Coronary artery (tissue), 2 donors: ENCODE results near the gene ITGAD.

Experiments
- DNase-seq: peaks from one replicate; pipeline ENCODE4 v3.0.0-alpha.2; 2017; ENCODE audit warnings: low spot score
- H3K27ac ChIP-seq, 2 donors: fragments of 200-600 bp; sonication (generic); one replicate each; pipeline ENCODE4 v1.5.1; 2016 to 2019
- H3K4me3 ChIP-seq: fragments of 200-600 bp; sonication (generic); 2 replicates; pipeline ENCODE4 v1.5.1; 2016; ENCODE audit warnings: mild to moderate bottlenecking, moderate library complexity
- TF ChIP-seq, protein P1 (sequence below): fragments of 200-600 bp; sonication (generic); IDR thresholded peaks from one replicate; pipeline ENCODE4 v1.5.1; 2019; ENCODE audit warnings: antibody characterized with exemption

Gene ITGAD

GRCh38 chr16:31393056-31393455, at the start of gene ITGAD:
Gene ITGAD (plus strand): TSS chr16:31393335. CDS start chr16:31393361, 26 bp downstream.
- TF ChIP-seq, protein P1, sequence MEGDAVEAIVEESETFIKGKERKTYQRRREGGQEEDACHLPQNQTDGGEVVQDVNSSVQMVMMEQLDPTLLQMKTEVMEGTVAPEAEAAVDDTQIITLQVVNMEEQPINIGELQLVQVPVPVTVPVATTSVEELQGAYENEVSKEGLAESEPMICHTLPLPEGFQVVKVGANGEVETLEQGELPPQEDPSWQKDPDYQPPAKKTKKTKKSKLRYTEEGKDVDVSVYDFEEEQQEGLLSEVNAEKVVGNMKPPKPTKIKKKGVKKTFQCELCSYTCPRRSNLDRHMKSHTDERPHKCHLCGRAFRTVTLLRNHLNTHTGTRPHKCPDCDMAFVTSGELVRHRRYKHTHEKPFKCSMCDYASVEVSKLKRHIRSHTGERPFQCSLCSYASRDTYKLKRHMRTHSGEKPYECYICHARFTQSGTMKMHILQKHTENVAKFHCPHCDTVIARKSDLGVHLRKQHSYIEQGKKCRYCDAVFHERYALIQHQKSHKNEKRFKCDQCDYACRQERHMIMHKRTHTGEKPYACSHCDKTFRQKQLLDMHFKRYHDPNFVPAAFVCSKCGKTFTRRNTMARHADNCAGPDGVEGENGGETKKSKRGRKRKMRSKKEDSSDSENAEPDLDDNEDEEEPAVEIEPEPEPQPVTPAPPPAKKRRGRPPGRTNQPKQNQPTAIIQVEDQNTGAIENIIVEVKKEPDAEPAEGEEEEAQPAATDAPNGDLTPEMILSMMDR: no peak
- no peak for DNase-seq
- H3K27ac ChIP-seq: no peak within 1 kb of the TSS
- H3K4me3 ChIP-seq: no peak within 1 kb of the TSS

DNA sequence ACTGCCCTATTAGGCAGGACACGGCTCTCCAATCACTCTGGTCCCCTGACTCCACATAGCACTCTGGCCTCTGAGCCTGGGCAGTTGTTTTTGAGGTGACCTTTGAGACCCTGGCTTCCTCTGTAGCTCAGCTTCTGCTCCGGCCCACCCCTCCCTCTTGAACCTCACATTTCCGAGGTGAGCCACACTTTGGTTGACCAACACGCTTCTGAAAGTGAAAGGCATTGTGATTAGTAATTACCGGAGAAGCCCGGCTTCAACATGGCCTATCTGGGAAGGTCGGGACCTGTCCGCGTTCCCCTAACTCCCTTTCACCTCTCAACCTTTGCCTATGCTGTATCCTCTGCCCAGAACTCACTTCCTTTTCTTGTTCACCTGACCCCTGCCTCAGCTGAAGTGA, 48.4 kb upstream of the ITGAD start:
- Histone ChIP-seq H3K27ac (no peak overlapping the region), H3K4me3 (no peak overlapping the region)
- no peak for DNase-seq
- TF ChIP-seq, protein P1: no peak

- Histone ChIP-seq H3K4me3 (no peak overlapping the region), H3K27ac (no peak overlapping the region)
- no peak for DNase-seq
- TF ChIP-seq, protein P1: no peak
Observed at GRCh38 chr16:31347445-31347844, 45.7 kb upstream of the ITGAD start.

GRCh38 chr16:31348579-31348978, 44.6 kb upstream of the ITGAD start:
- TF ChIP-seq, protein P1: no peak
- no peak overlapping the region for H3K27ac ChIP-seq
- DNase-seq: no peak
- H3K4me3 ChIP-seq: no peak overlapping the region

GRCh38 chr16:31350275-31351005, 42.7 kb upstream of the ITGAD start:
- no peak for DNase-seq
- Histone ChIP-seq H3K27ac (no peak overlapping the region), H3K4me3 (no peak overlapping the region)
- TF ChIP-seq, protein P1: no peak

DNA sequence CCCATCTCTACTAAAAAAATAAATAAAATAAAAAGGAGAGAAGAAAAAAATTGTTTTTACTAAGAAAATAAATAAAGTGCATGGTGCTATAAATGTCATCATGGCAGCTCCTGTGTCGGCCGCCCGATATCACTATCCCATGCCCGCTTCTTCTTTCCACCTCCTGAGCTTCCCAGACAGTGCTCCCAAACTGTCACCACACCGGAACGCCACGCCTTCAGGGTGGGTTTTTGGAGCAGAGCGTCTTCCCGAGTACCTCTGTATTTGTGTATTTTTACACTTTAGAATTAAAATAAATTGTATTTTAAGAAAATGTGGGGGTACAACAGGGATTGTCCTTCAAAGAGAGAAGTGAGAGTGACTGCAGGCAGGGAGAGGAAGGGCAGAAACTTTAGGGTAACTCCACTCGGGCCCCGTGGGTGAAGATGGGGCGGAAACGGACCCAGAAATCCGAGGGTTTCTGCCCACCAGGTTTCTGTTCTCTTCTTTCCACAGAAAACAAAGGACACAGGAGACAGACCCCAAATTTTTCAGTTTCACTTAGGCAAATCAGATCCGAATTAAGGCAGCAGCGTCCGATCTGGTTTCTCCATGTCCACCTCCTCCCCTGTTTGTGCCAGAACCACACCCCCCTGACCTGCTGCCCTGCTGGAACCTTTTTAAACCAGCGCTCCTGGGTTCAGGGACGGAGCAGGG, 41.7 kb upstream of the ITGAD start:
- peak overlapping the region in 1 of 2 donors; percentile 9 for H3K27ac ChIP-seq

More for the DNA sequence above, 41.7 kb upstream of the ITGAD start:
- DNase-seq: no peak
- TF ChIP-seq, protein P1: no peak
- no peak overlapping the region for H3K4me3 ChIP-seq
